T-cell (primary cell): ENCODE data around the gene ROR2. TPM values are rescaled to one million over a fixed set of nuclear protein-coding genes. Genes with fewer than 3 reads are reported as not detected.

Experiments used
- ATAC-seq, 4 experiments: fragments of 200-7000 bp in 3 of 4; fragments of 150-1000 bp in 1 of 4; cut with Tn5 transposase; replicated peaks in 1 of 4; 1 replicate in 3 of 4; 2 replicates in 1 of 4; pipeline ENCODE4 v1.10.0; 2021; ENCODE audit warnings: moderate library complexity in 3 of 4, mild to moderate bottlenecking in 2 of 4, moderate number of reproducible peaks in 1 of 4
- CTCF ChIA-PET, 2 donors: fragments of 300-600 bp; sonication (Branson Sonifier 250); formaldehyde crosslinking; loops; one replicate each; lab custom pipeline; 2022; ENCODE audit warnings: antibody characterized with exemption in 2 of 2; lab: Charles Lee
- POLR2A ChIA-PET, 2 donors: fragments of 300-600 bp; sonication (Branson Sonifier 250); formaldehyde crosslinking; loops; one replicate each; lab custom pipeline; 2022; ENCODE audit warnings: antibody characterized with exemption in 2 of 2; lab: Charles Lee
- DNase-seq, 35 experiments: peaks; one replicate each; pipeline versions ENCODE4 v3.0.0 to v3.0.0-alpha.2; 2013 to 2023
- H3K27ac ChIP-seq: one replicate; pipeline ENCODE4 v1.5.1; 2013; ENCODE audit warnings: low read length
- H3K27me3 ChIP-seq, 2 experiments: replicated peaks in 1 of 2; 1 replicate in 1 of 2; 2 replicates in 1 of 2; pipeline versions ENCODE4 v1.6.1 to v1.7.0; 2013; ENCODE audit warnings: low read length in 1 of 2, mixed read lengths in 1 of 2; ENCODE audit not compliant: control insufficient read depth in 2 of 2, insufficient read depth in 2 of 2; ENCODE audit errors: extremely low read depth in 1 of 2
- H3K36me3 ChIP-seq, 2 donors: 1 replicate in 1 of 2; 2 replicates in 1 of 2; pipeline versions ENCODE4 v1.6.1 to v1.7.0; 2013; ENCODE audit warnings: low read length in 1 of 2; ENCODE audit not compliant: control insufficient read depth in 2 of 2, insufficient read depth in 1 of 2; ENCODE audit errors: extremely low read depth in 1 of 2
- H3K4me1 ChIP-seq, 2 experiments: 1 replicate in 1 of 2; 2 replicates in 1 of 2; pipeline versions ENCODE4 v1.6.1 to v1.7.0; 2013; ENCODE audit warnings: low read length in 2 of 2, mixed read lengths in 1 of 2; ENCODE audit not compliant: insufficient read depth in 2 of 2, control insufficient read depth in 1 of 2; ENCODE audit errors: extremely low read depth in 1 of 2
- H3K4me3 ChIP-seq, 2 donors: 1 replicate in 1 of 2; 2 replicates in 1 of 2; pipeline versions ENCODE4 v1.5.1 to v1.7.0; 2013; ENCODE audit warnings: mild to moderate bottlenecking in 2 of 2, low read length in 1 of 2, moderate library complexity in 1 of 2; ENCODE audit not compliant: control insufficient read depth in 1 of 2; ENCODE audit errors: extremely low read depth in 1 of 2
- H3K9me3 ChIP-seq: 2 replicates; pipeline ENCODE4 v1.7.0; 2013
- H3K27ac Mint-ChIP-seq, 2 donors: one replicate each; pipeline ENCODE4 v1.8.0; 2020 to 2021; ENCODE audit warnings: mild to moderate bottlenecking in 2 of 2, mixed read lengths in 2 of 2
- H3K27me3 Mint-ChIP-seq, 2 donors: one replicate each; pipeline ENCODE4 v1.8.0; 2021 to 2022; ENCODE audit warnings: mixed read lengths in 2 of 2
- H3K36me3 Mint-ChIP-seq: one replicate; pipeline ENCODE4 v1.8.0; 2021; ENCODE audit warnings: mixed read lengths
- H3K4me1 Mint-ChIP-seq, 3 donors: one replicate each; pipeline ENCODE4 v1.8.0; 2020 to 2022; ENCODE audit warnings: mixed read lengths in 3 of 3, mild to moderate bottlenecking in 1 of 3
- H3K4me3 Mint-ChIP-seq, 3 donors: one replicate each; pipeline ENCODE4 v1.8.0; 2020 to 2022; ENCODE audit warnings: mild to moderate bottlenecking in 3 of 3, mixed read lengths in 3 of 3, moderate library complexity in 3 of 3
- H3K9me3 Mint-ChIP-seq, 3 donors: one replicate each; pipeline ENCODE4 v1.8.0; 2020 to 2022; ENCODE audit warnings: mixed read lengths in 3 of 3
- WGBS: methylation state at CpG from one replicate; pipeline ENCODE4 v1.1.5; 2013; ENCODE audit warnings: missing lambda C conversion rate; ENCODE audit not compliant: insufficient coverage; 5-methylcytosine and 5-hydroxymethylcytosine counted together
- total RNA-seq, 35 experiments: library from RNA in 6 of 35; stranded (reverse) in 6 of 35; fragments of 120-200 nt in 1 of 35; gene quantifications; one replicate each; pipeline versions ENCODE4 v1.2.1 to v1.2.4 and lab custom pipeline; 2013 to 2026

The ROR2 gene
- total RNA-seq, 5 donors from 2014 or later (not counting 1 experiment from before 2014, with no cell fraction given), result 0.07 to 0.28 (median 0.15) TPM; not detected in 1

- Histone ChIP-seq H3K36me3 (no peaks in the 10 kb centered on the region), H3K4me1 (no peaks in the 10 kb centered on the region), H3K27me3 (no peaks in the 10 kb centered on the region), H3K9me3 (no peaks in the 10 kb centered on the region), H3K27ac (no peak overlapping the region), H3K4me3 (no peak overlapping the region)
- ChIA-PET POLR2A (no interaction called here), CTCF (no interaction called here)
- Mint-ChIP-seq H3K4me1 (peaks cover 5 to 8% (median 6%) of the 10 kb centered on the region in 3 donors), H3K27ac (no peak overlapping the region), H3K36me3 (no peaks in the 10 kb centered on the region), H3K9me3 (no peaks in the 10 kb centered on the region), H3K4me3 (no peak overlapping the region), H3K27me3 (peaks cover 6 to 10% of the 10 kb centered on the region in 2 donors)
- 88% methylated on average over 4 of the region's 7 CpGs for WGBS
- no peak for DNase-seq
- no peak for ATAC-seq
Measured at GRCh38 chr9:91697201-91697600, 252.8 kb downstream of the ROR2 start.

DNA sequence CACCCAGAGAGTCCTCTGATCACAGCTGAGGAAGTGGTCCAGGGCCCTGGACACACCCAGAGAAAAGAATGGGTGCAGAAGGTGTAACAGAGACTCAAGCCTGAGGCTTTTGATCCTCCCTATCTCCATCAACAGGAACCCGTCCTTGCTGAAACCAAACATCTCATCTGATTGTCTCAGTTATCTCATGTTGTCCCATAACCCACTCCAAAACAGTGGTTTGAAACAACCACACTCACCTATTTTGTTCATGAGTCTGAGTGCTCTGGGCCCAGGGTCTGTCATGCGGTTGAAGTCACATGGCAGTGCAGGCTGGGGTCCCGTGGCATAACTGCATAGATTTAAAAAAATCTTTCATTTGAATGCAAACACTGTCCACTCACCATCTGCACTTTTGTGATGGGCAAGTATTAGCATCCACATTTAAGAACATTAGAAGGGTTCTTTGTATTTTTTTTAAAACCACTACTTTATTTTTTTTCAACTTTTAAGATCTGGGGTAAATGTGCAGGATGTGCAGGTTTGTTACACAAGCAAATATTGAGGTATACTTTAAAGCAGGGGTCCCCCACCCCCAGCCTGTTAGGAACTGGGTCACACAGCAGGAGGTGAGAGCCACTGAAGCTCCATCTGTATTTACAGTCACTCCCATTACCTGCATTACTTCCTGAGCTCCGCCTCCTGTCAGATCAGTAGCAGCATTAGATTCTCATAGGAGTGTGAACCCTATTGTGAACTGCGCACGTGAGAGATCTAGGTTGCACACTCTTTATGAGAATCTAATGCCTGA, 255.8 kb downstream of the ROR2 start:
- no peaks in the 10 kb centered on the region for H3K4me1 ChIP-seq
- ChIA-PET POLR2A (no interaction called here), CTCF (no interaction called here)
- Mint-ChIP-seq H3K36me3 (no peaks in the 10 kb centered on the region), H3K4me3 (no peak overlapping the region), H3K9me3 (no peaks in the 10 kb centered on the region), H3K27me3 (peaks cover 6 to 9% of the 10 kb centered on the region in 2 donors), H3K4me1 (peaks cover 5 to 9% (median 6%) of the 10 kb centered on the region in 3 donors), H3K27ac (peak overlapping the region in 1 of 2 donors; percentile 33)
- H3K27me3 ChIP-seq, result no peaks in the 10 kb centered on the region
- peak in 3 of 4 experiments; percentile 27 to 52 (median 36) for ATAC-seq
- H3K27ac ChIP-seq, result peak overlapping the region; percentile 22
- DNase-seq, result peak in 9 of 35 experiments; percentile 4 to 45 (median 20)
- H3K36me3 ChIP-seq, result no peaks in the 10 kb centered on the region
- 80% methylated on average over 1 of the region's 6 CpGs for WGBS
- no peaks in the 10 kb centered on the region for H3K9me3 ChIP-seq
- no peak overlapping the region for H3K4me3 ChIP-seq

GRCh38 chr9:91693226-91693625, 256.8 kb downstream of the ROR2 start:
- H3K27ac Mint-ChIP-seq, result peak overlapping the region in 1 of 2 donors; percentile 30
- no peak for ATAC-seq
- Histone ChIP-seq H3K9me3 (no peaks in the 10 kb centered on the region), H3K27me3 (no peaks in the 10 kb centered on the region), H3K36me3 (no peaks in the 10 kb centered on the region), H3K4me3 (no peak overlapping the region), H3K27ac (no peak overlapping the region), H3K4me1 (no peaks in the 10 kb centered on the region)
- 93% methylated on average over 6 of the region's 7 CpGs for whole genome bisulfite sequencing
- H3K36me3 Mint-ChIP-seq, result no peaks in the 10 kb centered on the region
- ChIA-PET CTCF (no interaction called here), POLR2A (no interaction called here)
- H3K4me1 Mint-ChIP-seq, result peaks cover 5 to 9% (median 6%) of the 10 kb centered on the region in 3 donors
- DNase-seq, result no peak
- H3K9me3 Mint-ChIP-seq, result no peaks in the 10 kb centered on the region
- H3K4me3 Mint-ChIP-seq, result no peak overlapping the region
- peaks cover 6 to 7% of the 10 kb centered on the region in 2 donors for H3K27me3 Mint-ChIP-seq

DNA sequence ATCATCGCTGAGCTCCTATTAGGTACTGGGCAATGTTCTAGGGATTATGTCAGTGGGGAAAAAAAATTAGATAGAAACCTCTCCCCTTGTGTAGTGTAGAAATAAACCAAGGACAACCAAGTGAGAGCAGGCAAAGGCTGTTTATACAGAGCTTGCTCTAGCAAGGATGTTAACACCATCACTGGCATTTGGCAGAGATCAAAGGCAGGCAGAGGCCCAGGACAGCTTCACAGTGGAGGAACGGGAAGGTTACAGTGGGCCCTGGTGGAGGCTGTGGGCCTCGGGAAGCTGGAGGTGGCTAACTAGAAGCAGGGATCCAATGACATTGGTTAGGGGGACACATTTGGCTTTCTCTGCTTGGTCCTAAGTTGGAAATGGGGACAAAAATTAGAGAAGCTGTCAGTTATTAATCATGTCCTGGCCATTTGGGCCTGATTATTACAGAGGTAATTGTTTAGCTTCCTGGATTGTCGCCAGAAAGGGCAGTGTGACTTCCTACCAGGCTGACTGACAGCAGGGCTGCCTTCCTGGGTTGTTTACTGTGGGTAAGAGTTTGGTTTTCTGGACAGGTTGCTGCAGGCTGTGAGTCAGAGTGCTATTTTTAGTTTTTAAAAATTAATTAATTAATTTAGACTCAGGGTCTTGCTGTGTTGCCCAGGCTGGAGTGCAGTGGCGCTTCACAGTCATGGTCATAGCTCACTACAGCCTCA, 259.3 kb downstream of the ROR2 start:
- Histone ChIP-seq H3K27ac (no peak overlapping the region), H3K9me3 (no peaks in the 10 kb centered on the region), H3K27me3 (no peaks in the 10 kb centered on the region), H3K4me1 (no peaks in the 10 kb centered on the region), H3K36me3 (no peaks in the 10 kb centered on the region), H3K4me3 (no peak overlapping the region)
- DNase-seq (no peak), ATAC-seq (no peak)
- ChIA-PET POLR2A (no interaction called here), CTCF (interaction anchor here (0.6 to 0.7 kb wide), 2 partner anchors 36 to 264 kb away, joined by 3 to 6 read pairs; no protein-coding TSS in a partner anchor)
- Mint-ChIP-seq H3K27me3 (peaks cover 5 to 6% of the 10 kb centered on the region in 2 donors), H3K9me3 (no peaks in the 10 kb centered on the region), H3K36me3 (no peaks in the 10 kb centered on the region), H3K4me1 (peaks cover 0 to 6% (median 5%) of the 10 kb centered on the region in 3 donors), H3K4me3 (no peak overlapping the region), H3K27ac (no peak overlapping the region)
- WGBS, result 86% methylated on average over 3 of the region's 5 CpGs

- Histone ChIP-seq H3K27me3 (no peaks in the 10 kb centered on the region), H3K4me3 (no peak overlapping the region), H3K36me3 (no peaks in the 10 kb centered on the region), H3K9me3 (no peaks in the 10 kb centered on the region), H3K4me1 (no peaks in the 10 kb centered on the region), H3K27ac (no peak overlapping the region)
- Mint-ChIP-seq H3K9me3 (no peaks in the 10 kb centered on the region), H3K4me3 (no peak overlapping the region), H3K27ac (no peak overlapping the region), H3K36me3 (no peaks in the 10 kb centered on the region), H3K4me1 (peaks cover 0 to 2% (median 0%) of the 10 kb centered on the region in 3 donors), H3K27me3 (peaks cover 2 to 6% of the 10 kb centered on the region in 2 donors)
- POLR2A ChIA-PET, result no interaction called here
- WGBS, result 94% methylated on average over 3 of the region's 4 CpGs
- CTCF ChIA-PET, result no interaction called here
- DNase-seq (no peak), ATAC-seq (no peak)
Measured at GRCh38 chr9:91689006-91689405, 261.0 kb downstream of the ROR2 start.

DNA sequence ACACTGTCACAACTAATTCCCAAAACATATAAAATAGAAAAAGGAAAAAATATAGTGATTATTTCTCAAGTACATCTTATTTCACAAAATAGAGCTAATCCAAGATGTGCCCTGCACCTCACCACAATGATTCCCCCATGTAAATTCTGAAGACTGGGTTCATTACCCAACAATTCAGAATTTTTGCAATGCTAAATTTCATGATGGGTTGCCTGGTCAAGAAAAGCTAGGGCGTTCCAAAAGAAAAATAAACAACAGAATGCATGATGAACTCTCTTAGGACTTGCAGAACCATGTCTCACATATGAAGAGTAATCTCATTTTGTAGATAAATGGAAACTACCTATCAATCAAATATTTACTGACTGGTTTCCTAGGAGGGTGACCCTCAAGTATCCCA, 266.8 kb downstream of the ROR2 start:
- no CpG with 5 or more reads among the region's 1 CpG for WGBS
- H3K4me3 ChIP-seq, result no peak overlapping the region
- ChIA-PET CTCF (no interaction called here), POLR2A (no interaction called here)
- peaks cover 0 to 5% of the 10 kb centered on the region in 2 experiments for H3K4me1 ChIP-seq
- H3K27me3 ChIP-seq, result peaks cover 0 to 28% of the 10 kb centered on the region in 2 experiments
- peaks cover 5% of the 10 kb centered on the region in 3 donors for H3K4me1 Mint-ChIP-seq
- no peak for DNase-seq
- no peaks in the 10 kb centered on the region for H3K9me3 ChIP-seq
- no peak overlapping the region for H3K27ac Mint-ChIP-seq
- H3K9me3 Mint-ChIP-seq, result no peaks in the 10 kb centered on the region
- no peaks in the 10 kb centered on the region for H3K36me3 Mint-ChIP-seq
- ATAC-seq, result no peak
- H3K27ac ChIP-seq, result no peak overlapping the region
- H3K27me3 Mint-ChIP-seq, result peaks cover 20 to 24% of the 10 kb centered on the region in 2 donors
- H3K36me3 ChIP-seq, result no peaks in the 10 kb centered on the region
- H3K4me3 Mint-ChIP-seq, result no peak overlapping the region
